Tibial nerve (tissue), 3 donors: ENCODE results near the gene CCNL1.

Source experiments
- POLR2A ChIP-seq, 2 donors: fragments of 450-650 bp; IDR thresholded peaks; one replicate each; pipeline ENCODE4 v1.6.1; 2017; ENCODE audit warnings: antibody characterized with exemption in 2 of 2, mild to moderate bottlenecking in 2 of 2, moderate library complexity in 2 of 2
- TF ChIP-seq, protein P1 (sequence below), 5 experiments: fragments of 200-600 bp in 3 of 5; fragments of 450-650 bp in 2 of 5; sonication (generic) in 3 of 5; IDR thresholded peaks; one replicate each; pipeline ENCODE4 v1.5.1; 2016 to 2019; ENCODE audit warnings: antibody characterized with exemption in 5 of 5, mild to moderate bottlenecking in 3 of 5, moderate library complexity in 2 of 5

GRCh38 chr3:157128771-157129681, 30.9 kb downstream of the CCNL1 start:
- TF ChIP-seq POLR2A (IDR thresholded peaks at IDR 0.05) = no peak
- TF ChIP-seq, protein P1, sequence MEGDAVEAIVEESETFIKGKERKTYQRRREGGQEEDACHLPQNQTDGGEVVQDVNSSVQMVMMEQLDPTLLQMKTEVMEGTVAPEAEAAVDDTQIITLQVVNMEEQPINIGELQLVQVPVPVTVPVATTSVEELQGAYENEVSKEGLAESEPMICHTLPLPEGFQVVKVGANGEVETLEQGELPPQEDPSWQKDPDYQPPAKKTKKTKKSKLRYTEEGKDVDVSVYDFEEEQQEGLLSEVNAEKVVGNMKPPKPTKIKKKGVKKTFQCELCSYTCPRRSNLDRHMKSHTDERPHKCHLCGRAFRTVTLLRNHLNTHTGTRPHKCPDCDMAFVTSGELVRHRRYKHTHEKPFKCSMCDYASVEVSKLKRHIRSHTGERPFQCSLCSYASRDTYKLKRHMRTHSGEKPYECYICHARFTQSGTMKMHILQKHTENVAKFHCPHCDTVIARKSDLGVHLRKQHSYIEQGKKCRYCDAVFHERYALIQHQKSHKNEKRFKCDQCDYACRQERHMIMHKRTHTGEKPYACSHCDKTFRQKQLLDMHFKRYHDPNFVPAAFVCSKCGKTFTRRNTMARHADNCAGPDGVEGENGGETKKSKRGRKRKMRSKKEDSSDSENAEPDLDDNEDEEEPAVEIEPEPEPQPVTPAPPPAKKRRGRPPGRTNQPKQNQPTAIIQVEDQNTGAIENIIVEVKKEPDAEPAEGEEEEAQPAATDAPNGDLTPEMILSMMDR (IDR thresholded peaks at IDR 0.05) = no peak
